Measurements from ENCODE around the gene LINS1.

The LINS1 gene

DNA sequence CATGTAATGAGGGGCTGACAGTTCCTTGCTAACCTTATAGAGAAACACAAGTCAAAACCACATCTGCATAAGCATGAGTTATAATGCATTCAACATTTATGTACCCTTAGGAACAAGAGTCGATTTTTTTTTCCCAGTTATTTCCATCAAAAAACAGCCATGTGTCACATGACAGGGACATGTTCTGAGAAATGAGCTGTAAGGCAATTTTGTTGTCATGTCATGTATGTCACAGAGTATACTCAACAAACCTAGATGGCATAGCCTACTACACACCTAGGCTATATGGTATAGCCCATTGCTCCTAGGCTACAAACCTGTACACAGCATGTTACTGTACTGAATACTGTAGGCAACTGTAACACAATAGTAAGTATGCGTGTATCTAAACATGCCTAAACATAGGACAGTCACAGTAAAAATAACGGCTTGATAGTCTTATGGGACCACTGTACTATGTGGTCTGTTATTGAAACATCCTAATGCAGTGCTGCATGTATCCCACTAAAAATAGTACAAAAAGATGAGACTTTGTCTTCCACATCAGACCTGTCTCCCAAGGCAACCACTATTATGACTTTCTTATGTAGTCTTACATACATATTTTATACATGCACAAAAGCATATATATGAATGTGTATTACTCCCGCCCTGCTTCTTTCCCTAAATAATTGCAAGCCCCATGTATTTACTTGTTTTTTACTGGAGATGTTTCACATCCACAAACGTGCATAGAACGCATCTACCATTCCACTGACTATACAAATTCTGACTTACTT, 34.9 kb downstream of the LINS1 start:
- H2BK15ac ChIP-seq (replicated peaks; ENCODE audit: low read depth) = no peak overlapping the region
- no peak overlapping the region for H3K4me2 ChIP-seq (ENCODE audit: low read length)
- no peak overlapping the region for H3K4ac ChIP-seq (ENCODE audit: low read depth, low read length)
- H3K79me2 ChIP-seq (ENCODE audit: control insufficient read depth, insufficient read depth, low read length) = no peaks in the 10 kb centered on the region
- no peaks in the 10 kb centered on the region for H3K36me3 ChIP-seq (ENCODE audit: control insufficient read depth, insufficient read depth, low read length)
- H3K27ac ChIP-seq (ENCODE audit: low read depth, low read length) = no peak overlapping the region
- H2AK5ac ChIP-seq (ENCODE audit: low read length) = no peak overlapping the region
- no peak overlapping the region for H3K4me3 ChIP-seq (ENCODE audit: low read length)
- H3K9ac ChIP-seq (ENCODE audit: low read length) = no peak overlapping the region
- no peak overlapping the region for H4K5ac ChIP-seq (ENCODE audit: low read length)
- no peaks in the 10 kb centered on the region for H3K27me3 ChIP-seq (ENCODE audit: insufficient read depth, low read length, poor library complexity)
- H3K23ac ChIP-seq (ENCODE audit: low read length) = no peak overlapping the region
- H3K18ac ChIP-seq (ENCODE audit: low read length) = no peak overlapping the region
- H2BK5ac ChIP-seq (ENCODE audit: low read length) = no peak overlapping the region
- no peak overlapping the region for H2BK120ac ChIP-seq (ENCODE audit: low read depth, low read length)
- no peak overlapping the region for H3K56ac ChIP-seq (ENCODE audit: low read length)
- DNase-seq = no peak
- no peak overlapping the region for H4K8ac ChIP-seq (ENCODE audit: low read depth, low read length)
- WGBS (ENCODE audit: extremely low coverage, insufficient coverage, low lambda C conversion rate) = no CpG with 5 or more reads among the region's 6 CpGs
- no peaks in the 10 kb centered on the region for H3K79me1 ChIP-seq (ENCODE audit: low read length)
- H3K4me1 ChIP-seq (ENCODE audit: control insufficient read depth, low read depth, low read length) = no peaks in the 10 kb centered on the region

DNA sequence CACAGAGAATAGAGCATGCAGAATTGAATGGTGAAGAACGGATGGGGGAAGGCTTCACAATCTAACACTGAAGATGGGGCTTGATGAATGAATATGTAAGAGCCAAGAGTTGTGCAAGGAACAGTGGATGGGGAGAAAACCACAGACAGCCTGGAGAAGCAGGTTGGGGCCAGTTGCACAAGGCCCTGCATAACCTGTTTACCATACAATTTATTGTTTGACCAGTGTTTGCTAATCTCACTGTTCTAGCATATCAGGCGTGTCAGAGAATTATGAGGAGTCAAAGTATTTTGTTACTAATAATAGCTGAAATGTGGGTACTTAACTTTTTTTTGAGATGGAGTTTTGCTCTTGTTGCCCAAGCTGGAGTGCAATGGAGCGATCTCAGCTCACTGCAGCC, 36.4 kb downstream of the LINS1 start:
- Histone ChIP-seq H3K56ac (ENCODE audit: low read length) (no peak overlapping the region), H2BK5ac (ENCODE audit: low read length) (no peak overlapping the region), H3K18ac (ENCODE audit: low read length) (no peak overlapping the region), H3K4me3 (ENCODE audit: low read length) (no peak overlapping the region), H3K27me3 (ENCODE audit: insufficient read depth, low read length, poor library complexity) (no peaks in the 10 kb centered on the region), H2BK120ac (ENCODE audit: low read depth, low read length) (no peak overlapping the region), H2BK15ac (replicated peaks; ENCODE audit: low read depth) (no peak overlapping the region), H4K8ac (ENCODE audit: low read depth, low read length) (no peak overlapping the region), H3K9ac (ENCODE audit: low read length) (no peak overlapping the region), H4K5ac (ENCODE audit: low read length) (no peak overlapping the region), H3K23ac (ENCODE audit: low read length) (no peak overlapping the region), H3K36me3 (ENCODE audit: control insufficient read depth, insufficient read depth, low read length) (no peaks in the 10 kb centered on the region), H3K79me2 (ENCODE audit: control insufficient read depth, insufficient read depth, low read length) (no peaks in the 10 kb centered on the region), H2AK5ac (ENCODE audit: low read length) (no peak overlapping the region), H3K27ac (ENCODE audit: low read depth, low read length) (no peak overlapping the region), H3K4ac (ENCODE audit: low read depth, low read length) (no peak overlapping the region), H3K4me2 (ENCODE audit: low read length) (no peak overlapping the region), H3K79me1 (ENCODE audit: low read length) (no peaks in the 10 kb centered on the region), H3K4me1 (ENCODE audit: control insufficient read depth, low read depth, low read length) (no peaks in the 10 kb centered on the region)
- DNase-seq = no peak
- no CpG with 5 or more reads among the region's 3 CpGs for WGBS (ENCODE audit: extremely low coverage, insufficient coverage, low lambda C conversion rate)

DNA sequence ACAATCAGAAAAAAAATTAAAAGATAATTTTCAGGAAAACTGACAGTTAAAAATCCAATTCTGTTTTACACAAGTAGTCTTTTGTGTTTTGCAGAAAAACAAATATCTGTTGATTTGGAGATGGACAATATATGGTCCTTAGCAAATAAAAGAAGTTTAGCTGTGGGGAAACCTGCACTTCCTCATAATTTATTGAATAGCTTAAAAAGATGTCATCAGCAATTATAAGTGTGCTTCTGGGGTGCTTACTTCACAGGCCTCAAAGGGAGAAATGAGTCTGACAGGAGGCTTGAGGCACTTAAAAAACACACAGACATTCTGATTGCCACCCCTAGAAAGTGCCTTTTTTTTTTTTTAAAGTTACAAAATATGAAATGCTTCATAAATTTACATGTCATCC, 41.7 kb downstream of the LINS1 start:
- DNase-seq = no peak
- Histone ChIP-seq H4K5ac (ENCODE audit: low read length) (no peak overlapping the region), H3K27me3 (ENCODE audit: insufficient read depth, low read length, poor library complexity) (no peaks in the 10 kb centered on the region), H3K4ac (ENCODE audit: low read depth, low read length) (no peak overlapping the region), H3K79me2 (ENCODE audit: control insufficient read depth, insufficient read depth, low read length) (no peaks in the 10 kb centered on the region), H2BK5ac (ENCODE audit: low read length) (no peak overlapping the region), H3K9ac (ENCODE audit: low read length) (no peak overlapping the region), H3K4me2 (ENCODE audit: low read length) (no peak overlapping the region), H3K23ac (ENCODE audit: low read length) (no peak overlapping the region), H2BK120ac (ENCODE audit: low read depth, low read length) (no peak overlapping the region), H3K18ac (ENCODE audit: low read length) (no peak overlapping the region), H3K4me3 (ENCODE audit: low read length) (no peak overlapping the region), H3K27ac (ENCODE audit: low read depth, low read length) (no peak overlapping the region), H3K56ac (ENCODE audit: low read length) (no peak overlapping the region), H2BK15ac (replicated peaks; ENCODE audit: low read depth) (no peak overlapping the region), H3K4me1 (ENCODE audit: control insufficient read depth, low read depth, low read length) (no peaks in the 10 kb centered on the region), H2AK5ac (ENCODE audit: low read length) (no peak overlapping the region), H4K8ac (ENCODE audit: low read depth, low read length) (no peak overlapping the region), H3K36me3 (ENCODE audit: control insufficient read depth, insufficient read depth, low read length) (no peaks in the 10 kb centered on the region), H3K79me1 (ENCODE audit: low read length) (no peaks in the 10 kb centered on the region)

DNA sequence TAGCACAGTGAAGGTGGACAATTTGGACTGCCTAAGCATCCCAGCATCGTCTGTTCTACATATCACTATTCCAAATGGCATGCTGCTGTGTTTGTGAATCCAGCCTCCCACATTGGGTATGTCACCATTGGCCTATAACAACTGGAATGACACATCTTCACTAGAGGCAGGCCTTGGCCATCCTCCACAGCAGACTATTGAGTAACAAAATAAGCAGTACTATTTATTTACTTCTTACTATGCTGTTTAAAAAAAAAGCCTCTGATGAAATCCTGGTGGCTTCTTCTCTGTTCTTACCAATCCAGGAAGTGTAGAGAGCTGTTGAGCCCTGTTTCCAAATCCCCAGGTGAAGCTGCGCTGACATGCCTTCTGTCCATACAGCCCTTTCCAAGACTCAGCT, 42.7 kb downstream of the LINS1 start:
- no peak overlapping the region for H4K8ac ChIP-seq (ENCODE audit: low read depth, low read length)
- no CpG with 5 or more reads among the region's 2 CpGs for WGBS (ENCODE audit: extremely low coverage, insufficient coverage, low lambda C conversion rate)
- no peak overlapping the region for H2AK5ac ChIP-seq (ENCODE audit: low read length)
- no peak overlapping the region for H2BK15ac ChIP-seq (replicated peaks; ENCODE audit: low read depth)
- H2BK120ac ChIP-seq (ENCODE audit: low read depth, low read length) = no peak overlapping the region
- H3K4me1 ChIP-seq (ENCODE audit: control insufficient read depth, low read depth, low read length) = no peaks in the 10 kb centered on the region
- H3K4me2 ChIP-seq (ENCODE audit: low read length) = no peak overlapping the region
- no peaks in the 10 kb centered on the region for H3K79me1 ChIP-seq (ENCODE audit: low read length)
- H3K79me2 ChIP-seq (ENCODE audit: control insufficient read depth, insufficient read depth, low read length) = no peaks in the 10 kb centered on the region
- no peaks in the 10 kb centered on the region for H3K36me3 ChIP-seq (ENCODE audit: control insufficient read depth, insufficient read depth, low read length)
- no peak overlapping the region for H3K56ac ChIP-seq (ENCODE audit: low read length)
- no peak overlapping the region for H3K4ac ChIP-seq (ENCODE audit: low read depth, low read length)
- no peak overlapping the region for H3K4me3 ChIP-seq (ENCODE audit: low read length)
- no peak for DNase-seq
- H4K5ac ChIP-seq (ENCODE audit: low read length) = no peak overlapping the region
- no peak overlapping the region for H2BK5ac ChIP-seq (ENCODE audit: low read length)
- H3K9ac ChIP-seq (ENCODE audit: low read length) = no peak overlapping the region
- H3K27ac ChIP-seq (ENCODE audit: low read depth, low read length) = no peak overlapping the region
- H3K18ac ChIP-seq (ENCODE audit: low read length) = no peak overlapping the region
- H3K27me3 ChIP-seq (ENCODE audit: insufficient read depth, low read length, poor library complexity) = no peaks in the 10 kb centered on the region
- no peak overlapping the region for H3K23ac ChIP-seq (ENCODE audit: low read length)

DNA sequence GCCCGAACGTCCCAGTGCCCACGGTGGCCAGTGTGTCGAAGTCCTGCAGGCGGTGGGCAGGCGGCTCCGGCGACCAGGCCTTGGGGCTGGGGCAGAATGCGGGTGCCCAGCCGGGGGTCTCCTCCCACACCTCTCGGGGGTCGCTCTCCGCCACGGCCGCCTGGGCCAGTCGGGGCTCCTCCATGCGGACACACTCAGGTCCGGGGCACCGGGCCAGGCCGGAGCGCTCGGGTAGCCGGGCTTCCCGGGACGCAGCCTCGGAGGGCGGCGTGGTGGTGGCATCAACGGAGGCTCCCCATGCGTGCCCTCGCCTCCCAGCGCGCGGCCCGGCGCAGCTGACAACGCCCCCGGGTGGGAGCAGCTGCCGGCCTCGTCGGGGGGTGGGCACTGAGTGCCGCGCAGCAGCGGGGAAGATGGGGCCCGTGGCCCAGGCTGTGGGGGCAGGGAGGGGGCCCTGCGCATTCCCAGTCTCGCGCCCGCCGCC, 43.2 kb downstream of the LINS1 start:
- no peak overlapping the region for H2BK15ac ChIP-seq (replicated peaks; ENCODE audit: low read depth)
- H3K27me3 ChIP-seq (ENCODE audit: insufficient read depth, low read length, poor library complexity) = no peaks in the 10 kb centered on the region
- H3K36me3 ChIP-seq (ENCODE audit: control insufficient read depth, insufficient read depth, low read length) = no peaks in the 10 kb centered on the region
- DNase-seq = no peak
- no peak overlapping the region for H3K4ac ChIP-seq (ENCODE audit: low read depth, low read length)
- no peaks in the 10 kb centered on the region for H3K4me1 ChIP-seq (ENCODE audit: control insufficient read depth, low read depth, low read length)
- no peaks in the 10 kb centered on the region for H3K79me2 ChIP-seq (ENCODE audit: control insufficient read depth, insufficient read depth, low read length)
- H4K5ac ChIP-seq (ENCODE audit: low read length) = no peak overlapping the region
- no peak overlapping the region for H2BK5ac ChIP-seq (ENCODE audit: low read length)
- no peak overlapping the region for H3K4me3 ChIP-seq (ENCODE audit: low read length)
- WGBS (ENCODE audit: extremely low coverage, insufficient coverage, low lambda C conversion rate) = no CpG with 5 or more reads among the region's 50 CpGs
- no peak overlapping the region for H3K4me2 ChIP-seq (ENCODE audit: low read length)
- no peak overlapping the region for H4K8ac ChIP-seq (ENCODE audit: low read depth, low read length)
- H3K79me1 ChIP-seq (ENCODE audit: low read length) = no peaks in the 10 kb centered on the region
- H3K56ac ChIP-seq (ENCODE audit: low read length) = no peak overlapping the region
- no peak overlapping the region for H3K23ac ChIP-seq (ENCODE audit: low read length)
- H3K18ac ChIP-seq (ENCODE audit: low read length) = no peak overlapping the region
- H3K27ac ChIP-seq (ENCODE audit: low read depth, low read length) = no peak overlapping the region
- H2AK5ac ChIP-seq (ENCODE audit: low read length) = no peak overlapping the region
- no peak overlapping the region for H2BK120ac ChIP-seq (ENCODE audit: low read depth, low read length)
- no peak overlapping the region for H3K9ac ChIP-seq (ENCODE audit: low read length)

DNA sequence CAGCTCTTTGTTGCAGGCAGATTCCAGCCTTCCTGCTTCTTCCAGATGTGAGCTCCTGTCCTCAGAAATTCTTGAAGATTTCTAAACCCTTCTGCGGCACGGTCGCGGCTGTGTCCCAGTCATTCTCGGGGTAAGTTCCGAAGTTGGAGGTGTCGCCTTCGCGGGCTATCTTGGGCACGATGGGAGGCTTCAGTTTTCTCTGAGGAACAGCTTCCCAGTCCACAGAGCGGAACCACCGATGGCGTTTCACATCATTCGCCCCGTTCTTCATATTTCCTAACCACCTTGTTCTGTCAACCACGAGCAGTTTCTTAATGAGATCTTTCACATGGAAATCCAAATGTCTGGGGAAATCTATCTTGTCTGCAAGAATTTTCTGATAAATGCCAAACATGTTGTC, 48.5 kb downstream of the LINS1 start:
- no peak overlapping the region for H3K23ac ChIP-seq (ENCODE audit: low read length)
- no peaks in the 10 kb centered on the region for H3K27me3 ChIP-seq (ENCODE audit: insufficient read depth, low read length, poor library complexity)
- no peak overlapping the region for H3K4ac ChIP-seq (ENCODE audit: low read depth, low read length)
- H2AK5ac ChIP-seq (ENCODE audit: low read length) = no peak overlapping the region
- H3K27ac ChIP-seq (ENCODE audit: low read depth, low read length) = no peak overlapping the region
- no peak overlapping the region for H3K56ac ChIP-seq (ENCODE audit: low read length)
- H3K4me2 ChIP-seq (ENCODE audit: low read length) = no peak overlapping the region
- no peak for DNase-seq
- no peaks in the 10 kb centered on the region for H3K36me3 ChIP-seq (ENCODE audit: control insufficient read depth, insufficient read depth, low read length)
- H3K79me1 ChIP-seq (ENCODE audit: low read length) = no peaks in the 10 kb centered on the region
- H2BK15ac ChIP-seq (replicated peaks; ENCODE audit: low read depth) = no peak overlapping the region
- no peak overlapping the region for H3K4me3 ChIP-seq (ENCODE audit: low read length)
- no peak overlapping the region for H3K9ac ChIP-seq (ENCODE audit: low read length)
- no peak overlapping the region for H4K5ac ChIP-seq (ENCODE audit: low read length)
- no peak overlapping the region for H2BK120ac ChIP-seq (ENCODE audit: low read depth, low read length)
- WGBS (ENCODE audit: extremely low coverage, insufficient coverage, low lambda C conversion rate) = no CpG with 5 or more reads among the region's 16 CpGs
- no peak overlapping the region for H2BK5ac ChIP-seq (ENCODE audit: low read length)
- H3K79me2 ChIP-seq (ENCODE audit: control insufficient read depth, insufficient read depth, low read length) = no peaks in the 10 kb centered on the region
- no peak overlapping the region for H3K18ac ChIP-seq (ENCODE audit: low read length)
- H3K4me1 ChIP-seq (ENCODE audit: control insufficient read depth, low read depth, low read length) = no peaks in the 10 kb centered on the region
- no peak overlapping the region for H4K8ac ChIP-seq (ENCODE audit: low read depth, low read length)
